Panc1 (cell line): ENCODE results near the gene SPIB. TPM values are rescaled to one million over a fixed set of nuclear protein-coding genes. Genes with fewer than 3 reads are reported as not detected.

Source experiments
- ATAC-seq: fragments of 200-7000 bp; cut with Tn5 transposase; 2 replicates; pipeline ENCODE4 v1.9.1; 2020; ENCODE audit warnings: mild to moderate bottlenecking, moderate library complexity
- BruUV-seq: library from RNA; stranded (reverse); fragments of 400-500 nt; replicated peaks from 2 replicates; lab custom pipeline; 2021; lab: Mats Ljungman, UMichigan
- CTCF ChIA-PET: fragments of 300-600 bp; sonication (Branson Sonifier 250); formaldehyde crosslinking; loops from one replicate; lab custom pipeline; 2022; ENCODE audit warnings: antibody characterized with exemption; lab: Charles Lee
- POLR2A ChIA-PET: fragments of 300-600 bp; sonication (Branson Sonifier 250); formaldehyde crosslinking; loops from one replicate; lab custom pipeline; 2022; ENCODE audit warnings: antibody characterized with exemption; lab: Charles Lee
- DNase-seq: peaks from one replicate; pipeline ENCODE4 v3.0.0-alpha.2; 2010; ENCODE audit warnings: low read depth, low spot score
- H3K27ac ChIP-seq: 2 replicates; pipeline ENCODE4 v1.5.1; 2011; ENCODE audit warnings: mild to moderate bottlenecking, low read length, inconsistent platforms
- H3K27me3 ChIP-seq: fragments of 200-500 bp; sonication (Bioruptor generic); 2 replicates; pipeline ENCODE4 v1.6.0; 2014; ENCODE audit warnings: low read length, inconsistent platforms; ENCODE audit not compliant: control insufficient read depth, insufficient read depth
- H3K36me3 ChIP-seq: fragments of 200-500 bp; sonication (Bioruptor generic); 2 replicates; pipeline ENCODE4 v1.5.1; 2014; ENCODE audit warnings: inconsistent platforms, mild to moderate bottlenecking, low read length, moderate library complexity; ENCODE audit not compliant: control insufficient read depth, insufficient read depth
- H3K4me1 ChIP-seq: 2 replicates; pipeline ENCODE4 v1.5.1; 2011; ENCODE audit warnings: inconsistent platforms, mild to moderate bottlenecking, low read length, moderate library complexity; ENCODE audit not compliant: control insufficient read depth, insufficient read depth
- H3K4me3 ChIP-seq, 2 experiments: 2 replicates each; pipeline ENCODE4 v1.5.1; 2011 to 2012; ENCODE audit warnings: low read depth in 2 of 2, low read length in 2 of 2, mild to moderate bottlenecking in 2 of 2, inconsistent platforms in 1 of 2, moderate library complexity in 1 of 2
- H3K9me3 ChIP-seq: fragments of 200-500 bp; sonication (Bioruptor generic); 2 replicates; pipeline ENCODE4 v1.5.1; 2014; ENCODE audit warnings: low read depth, mild to moderate bottlenecking, inconsistent platforms, low read length, moderate library complexity; ENCODE audit not compliant: control insufficient read depth, insufficient read depth
- CTCF ChIP-seq: fragments of 450-650 bp; IDR thresholded peaks from 2 replicates; pipeline ENCODE4 v1.5.1; 2017; ENCODE audit warnings: mild to moderate bottlenecking
- POLR2AphosphoS5 ChIP-seq: IDR thresholded peaks from 2 replicates; pipeline ENCODE4 v1.6.1; 2012; ENCODE audit warnings: mild to moderate bottlenecking, low read depth, low read length, moderate library complexity
- REST ChIP-seq, 2 experiments: IDR thresholded peaks; 2 replicates each; pipeline ENCODE4 v1.6.1; 2011 to 2012; ENCODE audit warnings: low read depth in 2 of 2, control low read depth in 1 of 2, low read length in 1 of 2, mild to moderate bottlenecking in 1 of 2, moderate library complexity in 1 of 2; ENCODE audit not compliant: insufficient read depth in 1 of 2
- SIN3A ChIP-seq: IDR thresholded peaks from 2 replicates; pipeline ENCODE4 v1.6.1; 2012; ENCODE audit warnings: low read depth, mild to moderate bottlenecking, low read length, moderate library complexity, borderline replicate concordance; ENCODE audit not compliant: insufficient read depth
- TCF7L2 ChIP-seq: IDR thresholded peaks from 2 replicates; pipeline ENCODE4 v1.6.1; 2011; ENCODE audit warnings: mild to moderate bottlenecking, low read depth, low read length, inconsistent platforms
- in situ Hi-C: cut with HindIII; loops from 2 replicates; pipeline ENCODE4 v1.10.0; 2016; ENCODE audit warnings: low sequenced_read_pairs, low pct_unique_long_range_greater_than_20kb
- intact Hi-C: fragments of 100-400 bp; cut with micrococcal nuclease; formaldehyde crosslinking; loops from one replicate; pipeline ENCODE4 v1.10.0; 2022; ENCODE audit not compliant: unreplicated experiment
- total RNA-seq: library from RNA; stranded (reverse); gene quantifications from one replicate; pipeline ENCODE4 v1.2.1, GENCODE V29; 2021; ENCODE audit not compliant: unreplicated experiment

SPIB gene
- total RNA-seq, 1 experiment from 2014 or later = not detected

GRCh38 chr19:50383852-50384684 lies 34.7 kb upstream of the SPIB start, which contains the start of gene POLD1:
Gene POLD1, plus strand, starts transcription at chr19:50384347. Its CDS starts 14,505 bp downstream, at chr19:50398852.
- in situ Hi-C loops = no loop called here
- Histone ChIP-seq H3K4me1 (peaks cover 4% of the 10 kb centered on the region), H3K27ac (peak within 1 kb of the TSS; percentile 87), H3K9me3 (no peaks in the 10 kb centered on the region), H3K36me3 (no peaks in the 10 kb centered on the region), H3K4me3 (peak within 1 kb of the TSS; percentile 72 to 91), H3K27me3 (no peaks in the 10 kb centered on the region)
- POLR2A ChIA-PET = no interaction called here
- ATAC-seq (peak; percentile 93), DNase-seq (peak; percentile 78)
- TF ChIP-seq CTCF (no peak), REST (IDR thresholded peaks at IDR 0.05; ENCODE audit: insufficient read depth in 1 of 2, low read depth in 2 of 2, low read length in 1 of 2) (0 out of 4 replicates have a peak, but pooled peaks of 1 of the 2 experiments have one; percentile 32), POLR2AphosphoS5 (peak; percentile 88), SIN3A (peak; percentile 80), TCF7L2 (0 out of 2 replicates have a peak, but pooled peaks have one; percentile 27)
- no TSS peak for BruUV-seq
- CTCF ChIA-PET = interaction anchor here (0.6 kb wide), 2 partner anchors 27 to 454 kb away, joined by 4 read pairs; no protein-coding TSS in a partner anchor
- intact Hi-C loops = no loop called here

- CTCF ChIA-PET = interaction anchor here (0.6 kb wide), 2 partner anchors 28 to 453 kb away, joined by 4 read pairs; no protein-coding TSS in a partner anchor
- intact Hi-C loops = no loop called here
These were observed 33.8 kb upstream of the SPIB start for GRCh38 chr19:50384685-50385535.

More at GRCh38 chr19:50384685-50385535, 33.8 kb upstream of the SPIB start:
- no peak for ATAC-seq
- in situ Hi-C loops = no loop called here
- Histone ChIP-seq H3K36me3 (no peaks in the 10 kb centered on the region), H3K4me3 (peak overlapping the region; percentile 72 to 91), H3K27me3 (no peaks in the 10 kb centered on the region), H3K9me3 (no peaks in the 10 kb centered on the region), H3K27ac (peak overlapping the region; percentile 87), H3K4me1 (peaks cover 4% of the 10 kb centered on the region)
- POLR2A ChIA-PET = no interaction called here
- no peak for DNase-seq
- TSS peak; percentile 81 for BruUV-seq
- TF ChIP-seq SIN3A (no peak), REST (IDR thresholded peaks at IDR 0.05; ENCODE audit: insufficient read depth in 1 of 2, low read depth in 2 of 2, low read length in 1 of 2) (no peak), POLR2AphosphoS5 (no peak), CTCF (no peak), TCF7L2 (no peak)
